ENCODE results near the gene H6PD. TPM values are rescaled to one million over a fixed set of nuclear protein-coding genes. Genes with fewer than 3 reads are reported as not detected.

H6PD gene
- total and polyA plus RNA-seq, 2 experiments from 2014 or later = 1.2 to 4.7 TPM

DNA sequence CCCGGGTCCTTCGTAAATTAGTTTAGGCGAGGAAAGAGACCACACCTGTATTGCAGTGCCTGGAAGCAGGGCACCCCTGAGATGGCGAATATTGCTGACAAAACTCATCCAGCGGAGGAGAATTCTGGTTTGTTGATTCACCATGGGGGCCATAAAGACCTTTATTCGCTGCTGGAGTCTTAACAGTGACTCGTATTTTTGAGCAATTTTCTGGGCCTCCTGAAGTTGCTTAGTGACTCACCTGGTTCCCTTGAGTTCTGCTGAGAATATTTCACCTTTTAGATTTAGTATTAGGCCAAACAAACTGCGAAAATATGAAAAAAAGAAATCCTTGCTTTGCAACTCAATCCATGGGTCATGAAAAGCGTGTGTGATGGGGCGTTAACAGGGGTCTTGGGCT, 20.6 kb upstream of the H6PD start:
- Mint-ChIP-seq H3K36me3 (ENCODE audit: low read depth) (no peaks in the 10 kb centered on the region), H3K4me3 (no peak overlapping the region), H3K27me3 (ENCODE audit: insufficient read depth, low read depth, poor library complexity) (peaks cover 14% of the 10 kb centered on the region), H3K4me1 (peaks cover 9% of the 10 kb centered on the region; the same call in 2 of the 3 replicates), H3K9me3 (peaks cover 3% of the 10 kb centered on the region; the same call in 2 of the 3 replicates), H3K27ac (no peak overlapping the region)
- no peaks in the 10 kb centered on the region for H4K20me1 ChIP-seq (replicated peaks; ENCODE audit: insufficient read depth)
- H3K36me3 ChIP-seq (ENCODE audit: insufficient read depth) = no peaks in the 10 kb centered on the region
- DNase-seq (ENCODE audit: low spot score) (no peak), ATAC-seq (no peak)
- 0 out of 2 replicates have a peak overlapping the region, but pooled peaks have one; percentile 18 for H2AFZ ChIP-seq
- no peaks in the 10 kb centered on the region for H3K4me1 ChIP-seq (ENCODE audit: insufficient read depth)
- TF ChIP-seq CREB1 (CRISPR knock-in tag; IDR thresholded peaks at IDR 0.05; ENCODE audit: low read depth) (no peak), NANOG (IDR thresholded peaks at IDR 0.05; ENCODE audit: borderline replicate concordance) (no peak), POLR2AphosphoS5 (IDR thresholded peaks at IDR 0.05; ENCODE audit: low read depth) (no peak)
- no peaks in the 10 kb centered on the region for H3K79me2 ChIP-seq (replicated peaks; ENCODE audit: insufficient read depth)
- H3K4me3 ChIP-seq = no peak overlapping the region
- no peaks in the 10 kb centered on the region for H3K9me2 ChIP-seq (ENCODE audit: insufficient read depth)
- no peak overlapping the region for H3K27ac ChIP-seq (ENCODE audit: low read depth)
- H3K4me2 ChIP-seq = no peak overlapping the region
- H3F3A ChIP-seq (replicated peaks; ENCODE audit: low read depth) = no peaks in the 10 kb centered on the region
- no peaks in the 10 kb centered on the region for H3K27me3 ChIP-seq (ENCODE audit: insufficient read depth)

DNA sequence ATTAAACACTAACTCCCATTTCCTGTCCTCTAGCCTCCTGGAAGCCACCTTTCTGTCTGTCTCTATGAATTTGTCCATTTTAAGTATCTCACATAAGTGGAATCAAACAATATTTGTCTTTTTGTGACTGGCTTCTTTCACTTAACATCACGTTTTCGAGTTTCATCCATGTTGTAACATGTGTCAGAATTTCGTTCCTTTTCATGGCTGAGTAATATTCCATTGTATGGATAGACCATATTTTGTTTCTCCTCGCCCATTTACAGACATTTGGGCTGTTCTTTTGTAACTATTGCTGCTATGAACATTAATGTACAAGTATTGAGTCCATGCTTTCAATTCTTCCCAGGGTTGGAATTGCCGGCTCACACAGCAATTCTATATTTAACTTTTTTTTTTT, 15.7 kb upstream of the H6PD start:
- Histone ChIP-seq H3K36me3 (ENCODE audit: insufficient read depth) (no peaks in the 10 kb centered on the region), H3K4me3 (no peak overlapping the region), H3K4me2 (no peak overlapping the region), H3K4me1 (ENCODE audit: insufficient read depth) (no peaks in the 10 kb centered on the region), H4K20me1 (replicated peaks; ENCODE audit: insufficient read depth) (no peaks in the 10 kb centered on the region), H3K27ac (ENCODE audit: low read depth) (no peak overlapping the region), H3K27me3 (ENCODE audit: insufficient read depth) (no peaks in the 10 kb centered on the region), H2AFZ (no peak overlapping the region), H3K79me2 (replicated peaks; ENCODE audit: insufficient read depth) (no peaks in the 10 kb centered on the region), H3F3A (replicated peaks; ENCODE audit: low read depth) (no peaks in the 10 kb centered on the region), H3K9me2 (ENCODE audit: insufficient read depth) (no peaks in the 10 kb centered on the region)
- no peak for ATAC-seq
- Mint-ChIP-seq H3K27ac (no peak overlapping the region), H3K4me3 (no peak overlapping the region), H3K36me3 (ENCODE audit: low read depth) (no peaks in the 10 kb centered on the region), H3K9me3 (peaks cover 6% of the 10 kb centered on the region), H3K4me1 (peaks cover 5% of the 10 kb centered on the region; the same call in 2 of the 3 replicates), H3K27me3 (ENCODE audit: insufficient read depth, low read depth, poor library complexity) (peaks cover 9% of the 10 kb centered on the region)
- no peak for DNase-seq (ENCODE audit: low spot score)
- TF ChIP-seq, protein P1, sequence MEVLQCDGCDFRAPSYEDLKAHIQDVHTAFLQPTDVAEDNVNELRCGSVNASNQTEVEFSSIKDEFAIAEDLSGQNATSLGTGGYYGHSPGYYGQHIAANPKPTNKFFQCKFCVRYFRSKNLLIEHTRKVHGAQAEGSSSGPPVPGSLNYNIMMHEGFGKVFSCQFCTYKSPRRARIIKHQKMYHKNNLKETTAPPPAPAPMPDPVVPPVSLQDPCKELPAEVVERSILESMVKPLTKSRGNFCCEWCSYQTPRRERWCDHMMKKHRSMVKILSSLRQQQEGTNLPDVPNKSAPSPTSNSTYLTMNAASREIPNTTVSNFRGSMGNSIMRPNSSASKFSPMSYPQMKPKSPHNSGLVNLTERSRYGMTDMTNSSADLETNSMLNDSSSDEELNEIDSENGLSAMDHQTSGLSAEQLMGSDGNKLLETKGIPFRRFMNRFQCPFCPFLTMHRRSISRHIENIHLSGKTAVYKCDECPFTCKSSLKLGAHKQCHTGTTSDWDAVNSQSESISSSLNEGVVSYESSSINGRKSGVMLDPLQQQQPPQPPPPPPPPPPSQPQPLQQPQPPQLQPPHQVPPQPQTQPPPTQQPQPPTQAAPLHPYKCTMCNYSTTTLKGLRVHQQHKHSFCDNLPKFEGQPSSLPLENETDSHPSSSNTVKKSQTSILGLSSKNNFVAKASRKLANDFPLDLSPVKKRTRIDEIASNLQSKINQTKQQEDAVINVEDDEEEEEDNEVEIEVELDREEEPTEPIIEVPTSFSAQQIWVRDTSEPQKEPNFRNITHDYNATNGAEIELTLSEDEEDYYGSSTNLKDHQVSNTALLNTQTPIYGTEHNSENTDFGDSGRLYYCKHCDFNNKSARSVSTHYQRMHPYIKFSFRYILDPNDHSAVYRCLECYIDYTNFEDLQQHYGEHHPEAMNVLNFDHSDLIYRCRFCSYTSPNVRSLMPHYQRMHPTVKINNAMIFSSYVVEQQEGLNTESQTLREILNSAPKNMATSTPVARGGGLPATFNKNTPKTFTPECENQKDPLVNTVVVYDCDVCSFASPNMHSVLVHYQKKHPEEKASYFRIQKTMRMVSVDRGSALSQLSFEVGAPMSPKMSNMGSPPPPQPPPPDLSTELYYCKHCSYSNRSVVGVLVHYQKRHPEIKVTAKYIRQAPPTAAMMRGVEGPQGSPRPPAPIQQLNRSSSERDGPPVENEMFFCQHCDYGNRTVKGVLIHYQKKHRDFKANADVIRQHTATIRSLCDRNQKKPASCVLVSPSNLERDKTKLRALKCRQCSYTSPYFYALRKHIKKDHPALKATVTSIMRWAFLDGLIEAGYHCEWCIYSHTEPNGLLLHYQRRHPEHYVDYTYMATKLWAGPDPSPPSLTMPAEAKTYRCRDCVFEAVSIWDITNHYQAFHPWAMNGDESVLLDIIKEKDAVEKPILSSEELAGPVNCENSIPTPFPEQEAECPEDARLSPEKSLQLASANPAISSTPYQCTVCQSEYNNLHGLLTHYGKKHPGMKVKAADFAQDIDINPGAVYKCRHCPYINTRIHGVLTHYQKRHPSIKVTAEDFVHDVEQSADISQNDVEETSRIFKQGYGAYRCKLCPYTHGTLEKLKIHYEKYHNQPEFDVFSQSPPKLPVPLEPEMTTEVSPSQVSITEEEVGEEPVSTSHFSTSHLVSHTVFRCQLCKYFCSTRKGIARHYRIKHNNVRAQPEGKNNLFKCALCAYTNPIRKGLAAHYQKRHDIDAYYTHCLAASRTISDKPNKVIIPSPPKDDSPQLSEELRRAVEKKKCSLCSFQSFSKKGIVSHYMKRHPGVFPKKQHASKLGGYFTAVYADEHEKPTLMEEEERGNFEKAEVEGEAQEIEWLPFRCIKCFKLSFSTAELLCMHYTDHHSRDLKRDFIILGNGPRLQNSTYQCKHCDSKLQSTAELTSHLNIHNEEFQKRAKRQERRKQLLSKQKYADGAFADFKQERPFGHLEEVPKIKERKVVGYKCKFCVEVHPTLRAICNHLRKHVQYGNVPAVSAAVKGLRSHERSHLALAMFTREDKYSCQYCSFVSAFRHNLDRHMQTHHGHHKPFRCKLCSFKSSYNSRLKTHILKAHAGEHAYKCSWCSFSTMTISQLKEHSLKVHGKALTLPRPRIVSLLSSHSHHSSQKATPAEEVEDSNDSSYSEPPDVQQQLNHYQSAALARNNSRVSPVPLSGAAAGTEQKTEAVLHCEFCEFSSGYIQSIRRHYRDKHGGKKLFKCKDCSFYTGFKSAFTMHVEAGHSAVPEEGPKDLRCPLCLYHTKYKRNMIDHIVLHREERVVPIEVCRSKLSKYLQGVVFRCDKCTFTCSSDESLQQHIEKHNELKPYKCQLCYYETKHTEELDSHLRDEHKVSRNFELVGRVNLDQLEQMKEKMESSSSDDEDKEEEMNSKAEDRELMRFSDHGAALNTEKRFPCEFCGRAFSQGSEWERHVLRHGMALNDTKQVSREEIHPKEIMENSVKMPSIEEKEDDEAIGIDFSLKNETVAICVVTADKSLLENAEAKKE (CRISPR knock-in tag; IDR thresholded peaks at IDR 0.05) = no peak
- TF ChIP-seq EZH2phosphoT487 (IDR thresholded peaks at IDR 0.05; ENCODE audit: unreplicated experiment) (no peak), ZNF114 (CRISPR knock-in tag; IDR thresholded peaks at IDR 0.05) (no peak), JUNB (IDR thresholded peaks at IDR 0.05; ENCODE audit: unreplicated experiment) (no peak), EZH2 (IDR thresholded peaks at IDR 0.05; ENCODE audit: low read depth, unreplicated experiment) (no peak), ZNF331 (CRISPR knock-in tag; IDR thresholded peaks at IDR 0.05; ENCODE audit: low read depth) (no peak), CREB1 (CRISPR knock-in tag; IDR thresholded peaks at IDR 0.05; ENCODE audit: low read depth) (no peak), STAT1 (IDR thresholded peaks at IDR 0.05; ENCODE audit: unreplicated experiment) (no peak)
- TF ChIP-seq, protein P2, sequence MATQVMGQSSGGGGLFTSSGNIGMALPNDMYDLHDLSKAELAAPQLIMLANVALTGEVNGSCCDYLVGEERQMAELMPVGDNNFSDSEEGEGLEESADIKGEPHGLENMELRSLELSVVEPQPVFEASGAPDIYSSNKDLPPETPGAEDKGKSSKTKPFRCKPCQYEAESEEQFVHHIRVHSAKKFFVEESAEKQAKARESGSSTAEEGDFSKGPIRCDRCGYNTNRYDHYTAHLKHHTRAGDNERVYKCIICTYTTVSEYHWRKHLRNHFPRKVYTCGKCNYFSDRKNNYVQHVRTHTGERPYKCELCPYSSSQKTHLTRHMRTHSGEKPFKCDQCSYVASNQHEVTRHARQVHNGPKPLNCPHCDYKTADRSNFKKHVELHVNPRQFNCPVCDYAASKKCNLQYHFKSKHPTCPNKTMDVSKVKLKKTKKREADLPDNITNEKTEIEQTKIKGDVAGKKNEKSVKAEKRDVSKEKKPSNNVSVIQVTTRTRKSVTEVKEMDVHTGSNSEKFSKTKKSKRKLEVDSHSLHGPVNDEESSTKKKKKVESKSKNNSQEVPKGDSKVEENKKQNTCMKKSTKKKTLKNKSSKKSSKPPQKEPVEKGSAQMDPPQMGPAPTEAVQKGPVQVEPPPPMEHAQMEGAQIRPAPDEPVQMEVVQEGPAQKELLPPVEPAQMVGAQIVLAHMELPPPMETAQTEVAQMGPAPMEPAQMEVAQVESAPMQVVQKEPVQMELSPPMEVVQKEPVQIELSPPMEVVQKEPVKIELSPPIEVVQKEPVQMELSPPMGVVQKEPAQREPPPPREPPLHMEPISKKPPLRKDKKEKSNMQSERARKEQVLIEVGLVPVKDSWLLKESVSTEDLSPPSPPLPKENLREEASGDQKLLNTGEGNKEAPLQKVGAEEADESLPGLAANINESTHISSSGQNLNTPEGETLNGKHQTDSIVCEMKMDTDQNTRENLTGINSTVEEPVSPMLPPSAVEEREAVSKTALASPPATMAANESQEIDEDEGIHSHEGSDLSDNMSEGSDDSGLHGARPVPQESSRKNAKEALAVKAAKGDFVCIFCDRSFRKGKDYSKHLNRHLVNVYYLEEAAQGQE (IDR thresholded peaks at IDR 0.05; ENCODE audit: unreplicated experiment) = no peak
